NCI-H526 treated with DMSO at 0.1 percent for 48 hours (cell line): ENCODE results near the gene MRC2.

Source experiments
- DNase-seq: peaks from one replicate; lab custom pipeline; 2025; lab: John Stamatoyannopoulos, UW

MRC2 gene

GRCh38 chr17:62663304-62663703 is 35.8 kb downstream of the MRC2 start:
- DNase-seq = no peak

GRCh38 chr17:62664336-62665120 is 37.1 kb downstream of the MRC2 start:
- DNase-seq = no peak

- DNase-seq = no peak
Measured at GRCh38 chr17:62665599-62665998, 38.1 kb downstream of the MRC2 start.

- DNase-seq = no peak
Measured at GRCh38 chr17:62666061-62666800, 38.8 kb downstream of the MRC2 start.

- DNase-seq = no peak
Measured at GRCh38 chr17:62666801-62667591, 39.5 kb downstream of the MRC2 start.

GRCh38 chr17:62668091-62668804 is 40.8 kb downstream of the MRC2 start:
- DNase-seq = no peak

- no peak for DNase-seq
Measured at GRCh38 chr17:62670202-62670821, 42.8 kb downstream of the MRC2 start.

GRCh38 chr17:62671553-62671952 is 44.1 kb downstream of the MRC2 start:
- DNase-seq = no peak

GRCh38 chr17:62672957-62673356 is 45.5 kb downstream of the MRC2 start:
- DNase-seq = no peak

GRCh38 chr17:62673614-62674362 is 46.3 kb downstream of the MRC2 start:
- no peak for DNase-seq

GRCh38 chr17:62674363-62674739 is 46.9 kb downstream of the MRC2 start:
- no peak for DNase-seq

- no peak for DNase-seq
Measured at GRCh38 chr17:62674841-62675240, 47.4 kb downstream of the MRC2 start.

- no peak for DNase-seq
Measured at GRCh38 chr17:62675260-62675659, 47.8 kb downstream of the MRC2 start.

- no peak for DNase-seq
Measured at GRCh38 chr17:62675701-62676100, 48.2 kb downstream of the MRC2 start.

GRCh38 chr17:62676231-62676943 is 48.9 kb downstream of the MRC2 start:
- DNase-seq = no peak

GRCh38 chr17:62676952-62677596 is 49.6 kb downstream of the MRC2 start:
- DNase-seq = no peak

- no peak for DNase-seq
Measured at GRCh38 chr17:62678214-62678919, 50.9 kb downstream of the MRC2 start.

- DNase-seq = no peak
Measured at GRCh38 chr17:62679866-62680377, 52.5 kb downstream of the MRC2 start.

GRCh38 chr17:62680541-62681052 is 53.1 kb downstream of the MRC2 start:
- DNase-seq = no peak
